Measurements from ENCODE around the gene NUP62.

DNA sequence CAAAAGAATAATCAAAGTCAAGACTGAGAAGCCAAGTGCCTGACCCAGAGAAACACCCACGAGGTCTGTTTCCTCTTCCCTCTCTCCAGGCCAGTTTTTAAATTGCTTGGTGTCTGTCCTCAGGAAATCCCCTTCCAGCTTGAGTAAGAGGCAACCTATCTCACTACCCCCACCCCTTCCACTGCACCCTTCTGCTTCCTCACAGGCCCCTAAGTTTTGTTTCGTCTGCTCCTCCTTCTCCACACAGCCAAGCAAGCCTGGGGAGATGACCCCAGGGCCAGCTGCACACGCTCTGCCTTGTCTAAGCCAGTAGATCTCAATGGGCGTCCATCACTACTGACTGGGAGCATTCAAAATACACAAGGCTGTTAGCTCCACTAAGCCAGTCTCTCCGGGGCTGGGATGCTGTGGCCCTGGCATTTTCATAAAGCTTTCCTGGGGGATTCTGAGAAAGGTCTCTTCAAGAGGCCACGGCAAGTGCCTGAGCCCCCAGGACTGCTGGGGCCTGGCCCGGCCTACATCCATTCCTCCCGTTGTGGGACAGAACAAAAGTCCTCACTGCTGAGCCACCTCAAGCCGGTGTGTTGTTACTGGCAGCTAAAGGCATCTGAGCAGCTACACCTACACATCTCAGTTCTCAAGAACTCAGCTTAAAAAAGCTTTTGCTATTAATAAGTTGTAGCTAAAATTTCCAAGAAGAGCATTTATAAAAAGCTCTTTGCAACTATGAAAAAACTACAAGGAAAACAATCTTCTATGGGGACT lies 17.7 kb downstream of the NUP62 start:
- TF ChIP-seq, protein P1, sequence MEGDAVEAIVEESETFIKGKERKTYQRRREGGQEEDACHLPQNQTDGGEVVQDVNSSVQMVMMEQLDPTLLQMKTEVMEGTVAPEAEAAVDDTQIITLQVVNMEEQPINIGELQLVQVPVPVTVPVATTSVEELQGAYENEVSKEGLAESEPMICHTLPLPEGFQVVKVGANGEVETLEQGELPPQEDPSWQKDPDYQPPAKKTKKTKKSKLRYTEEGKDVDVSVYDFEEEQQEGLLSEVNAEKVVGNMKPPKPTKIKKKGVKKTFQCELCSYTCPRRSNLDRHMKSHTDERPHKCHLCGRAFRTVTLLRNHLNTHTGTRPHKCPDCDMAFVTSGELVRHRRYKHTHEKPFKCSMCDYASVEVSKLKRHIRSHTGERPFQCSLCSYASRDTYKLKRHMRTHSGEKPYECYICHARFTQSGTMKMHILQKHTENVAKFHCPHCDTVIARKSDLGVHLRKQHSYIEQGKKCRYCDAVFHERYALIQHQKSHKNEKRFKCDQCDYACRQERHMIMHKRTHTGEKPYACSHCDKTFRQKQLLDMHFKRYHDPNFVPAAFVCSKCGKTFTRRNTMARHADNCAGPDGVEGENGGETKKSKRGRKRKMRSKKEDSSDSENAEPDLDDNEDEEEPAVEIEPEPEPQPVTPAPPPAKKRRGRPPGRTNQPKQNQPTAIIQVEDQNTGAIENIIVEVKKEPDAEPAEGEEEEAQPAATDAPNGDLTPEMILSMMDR (IDR thresholded peaks at IDR 0.05): no peak
- TF ChIP-seq POLR2AphosphoS5 (IDR thresholded peaks at IDR 0.05; ENCODE audit: low read depth, low read length) (no peak), REST (IDR thresholded peaks at IDR 0.05; ENCODE audit: insufficient read depth in 1 of 2, low read depth in 2 of 2, low read length in 1 of 2) (no peak)

Measured in Panc1 (cell line).